GM19351 (cell line): ENCODE measurements around the gene OR3A3.

ENCODE experiments used
- ATAC-seq: cut with Tn5 transposase; IDR thresholded peaks from one replicate; pipeline ENCODE4 v1.9.1; 2021; ENCODE audit warnings: mild to moderate bottlenecking, moderate library complexity; ENCODE audit not compliant: unreplicated experiment

Gene OR3A3

GRCh38 chr17:3471599-3471998, 60.4 kb downstream of the OR3A3 start, which contains the start of gene SPATA22:
TSS of gene SPATA22 (minus strand) at chr17:3471819. CDS start at chr17:3469325, 2,494 bp downstream.
- ATAC-seq, result no peak

DNA sequence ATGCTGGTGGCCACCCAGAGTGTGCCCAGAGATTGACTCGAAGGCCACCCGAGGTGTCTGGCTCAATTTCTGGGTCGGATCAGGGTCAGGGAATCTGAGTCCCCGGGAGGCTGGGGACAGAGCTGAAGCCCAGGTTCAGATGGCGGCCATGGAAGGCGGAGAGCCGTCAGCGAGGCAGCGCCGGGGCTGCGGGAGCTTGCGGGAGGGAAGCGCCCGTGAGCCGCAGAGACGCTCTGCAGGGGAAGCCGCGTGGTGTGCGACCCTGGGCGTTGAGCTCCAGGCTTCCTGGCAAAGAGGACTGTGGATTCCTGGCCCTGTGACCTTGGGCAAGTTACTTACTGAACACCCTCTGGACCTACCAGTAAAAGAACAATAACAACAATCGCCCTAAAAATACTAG, 61.0 kb downstream of the OR3A3 start:
- ATAC-seq, result no peak
